Measurements from ENCODE around the gene CDK17. TPM values are rescaled to one million over a fixed set of nuclear protein-coding genes. Genes with fewer than 3 reads are reported as not detected.
"Not testable (repeated sequence)": the region's sequence is repeated elsewhere in the genome, so short reads cannot be mapped to it uniquely, and the experiment has no call there.

Gene CDK17
- total and polyA plus RNA-seq, 2 donors = 16.7 to 127 TPM

DNA sequence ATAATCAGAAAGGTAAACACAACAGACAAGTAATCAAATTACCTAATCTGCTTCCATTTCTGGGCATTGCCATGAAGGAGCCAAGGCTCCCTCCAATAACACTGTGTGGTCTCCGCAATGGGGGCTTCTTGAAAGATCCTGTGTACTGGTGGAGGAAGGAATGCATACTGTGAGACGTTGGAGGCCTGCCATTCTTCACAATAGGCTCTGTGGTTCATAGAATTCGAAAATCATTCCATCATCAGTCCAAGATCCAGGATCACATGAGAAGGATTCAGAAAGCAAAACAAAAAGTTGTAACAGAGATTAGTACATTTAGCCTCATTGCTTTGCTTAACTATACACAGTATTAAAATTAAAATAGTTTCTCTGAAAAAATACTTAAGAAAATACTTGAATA is 76.3 kb downstream of the CDK17 start:
- 74% methylated on average over 3 of the region's 3 CpGs for WGBS

DNA sequence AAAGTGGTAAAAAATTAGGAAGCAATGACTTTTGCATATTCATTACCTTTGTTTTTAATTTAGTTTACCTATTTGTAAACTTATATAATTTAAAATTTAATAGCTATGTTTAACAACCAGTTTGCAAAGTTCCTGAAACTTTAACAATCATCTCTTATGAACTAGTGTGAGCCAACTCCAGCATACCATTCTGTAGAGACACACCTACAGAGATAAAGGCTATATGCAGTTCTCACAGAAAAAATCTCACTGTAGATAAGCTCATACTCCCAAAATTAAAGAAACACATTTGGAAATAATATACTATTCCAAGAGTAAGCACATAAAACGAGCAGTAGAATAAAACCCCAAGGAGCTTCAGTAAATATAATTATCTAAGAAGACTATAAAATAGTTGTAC is 77.5 kb downstream of the CDK17 start:
- no peak overlapping the region for H3K27ac ChIP-seq (ENCODE audit: low read depth)
- H3K4me1 ChIP-seq (ENCODE audit: insufficient read depth) = no peaks in the 10 kb centered on the region
- no peaks in the 10 kb centered on the region for H3K36me3 ChIP-seq (ENCODE audit: insufficient read depth)
- 76% methylated on average over 1 of the region's 1 CpG for WGBS
- no peak overlapping the region for H3K4me3 ChIP-seq (ENCODE audit: low read depth, low read length)
- DNase-seq (ENCODE audit: extremely low spot score) = no peak

More for the DNA sequence above, 76.3 kb downstream of the CDK17 start:
- Histone ChIP-seq H3K27ac (ENCODE audit: low read depth) (no peak overlapping the region), H3K4me1 (ENCODE audit: insufficient read depth) (no peaks in the 10 kb centered on the region), H3K4me3 (ENCODE audit: low read depth, low read length) (no peak overlapping the region), H3K36me3 (ENCODE audit: insufficient read depth) (no peaks in the 10 kb centered on the region)
- DNase-seq (ENCODE audit: extremely low spot score) = no peak

DNA sequence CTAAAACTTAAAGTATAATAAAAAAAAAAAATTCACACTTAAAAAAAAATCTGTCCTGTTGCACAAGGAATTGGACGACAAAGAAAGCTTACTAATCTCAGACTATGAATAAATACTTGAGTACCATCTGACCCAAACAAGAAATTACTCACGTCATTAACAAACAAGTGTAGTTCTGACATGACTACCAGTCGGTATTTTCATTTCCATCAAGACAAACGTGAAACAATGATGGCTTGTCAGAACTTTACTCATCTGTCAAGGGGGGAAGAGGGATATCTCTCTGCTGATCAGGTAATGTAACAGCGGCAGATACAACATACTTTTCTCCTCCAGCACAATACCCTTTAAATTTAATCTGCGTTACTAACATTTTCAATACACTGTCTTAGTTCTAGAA is 78.3 kb downstream of the CDK17 start:
- H3K4me3 ChIP-seq (ENCODE audit: low read depth, low read length) = no peak overlapping the region
- no peak overlapping the region for H3K27ac ChIP-seq (ENCODE audit: low read depth)
- no peaks in the 10 kb centered on the region for H3K36me3 ChIP-seq (ENCODE audit: insufficient read depth)
- no peaks in the 10 kb centered on the region for H3K4me1 ChIP-seq (ENCODE audit: insufficient read depth)
- 91% methylated on average over 6 of the region's 6 CpGs for whole genome bisulfite sequencing
- DNase-seq (ENCODE audit: extremely low spot score) = no peak

DNA sequence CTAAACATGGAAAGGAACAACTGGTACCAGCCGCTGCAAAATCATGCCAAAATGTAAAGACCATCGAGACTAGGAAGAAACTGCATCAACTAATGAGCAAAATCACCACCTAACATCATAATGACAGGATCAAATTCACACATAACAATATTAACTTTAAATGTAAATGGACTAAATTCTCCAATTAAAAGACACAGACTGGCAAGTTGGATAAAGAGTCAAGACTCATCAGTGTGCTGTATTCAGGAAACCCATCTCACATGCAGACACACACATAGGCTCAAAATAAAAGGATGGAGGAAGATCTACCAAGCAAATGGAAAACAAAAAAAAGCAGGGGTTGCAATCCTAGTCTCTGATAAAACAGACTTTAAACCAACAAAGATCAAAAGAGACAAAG is 82.4 kb downstream of the CDK17 start:
- not testable (repeated sequence) for H3K27ac ChIP-seq (ENCODE audit: low read depth); DNase-seq (ENCODE audit: extremely low spot score); H3K36me3 ChIP-seq (ENCODE audit: insufficient read depth); H3K4me1 ChIP-seq (ENCODE audit: insufficient read depth); H3K4me3 ChIP-seq (ENCODE audit: low read depth, low read length)
- WGBS = 89% methylated on average over 2 of the region's 2 CpGs

DNA sequence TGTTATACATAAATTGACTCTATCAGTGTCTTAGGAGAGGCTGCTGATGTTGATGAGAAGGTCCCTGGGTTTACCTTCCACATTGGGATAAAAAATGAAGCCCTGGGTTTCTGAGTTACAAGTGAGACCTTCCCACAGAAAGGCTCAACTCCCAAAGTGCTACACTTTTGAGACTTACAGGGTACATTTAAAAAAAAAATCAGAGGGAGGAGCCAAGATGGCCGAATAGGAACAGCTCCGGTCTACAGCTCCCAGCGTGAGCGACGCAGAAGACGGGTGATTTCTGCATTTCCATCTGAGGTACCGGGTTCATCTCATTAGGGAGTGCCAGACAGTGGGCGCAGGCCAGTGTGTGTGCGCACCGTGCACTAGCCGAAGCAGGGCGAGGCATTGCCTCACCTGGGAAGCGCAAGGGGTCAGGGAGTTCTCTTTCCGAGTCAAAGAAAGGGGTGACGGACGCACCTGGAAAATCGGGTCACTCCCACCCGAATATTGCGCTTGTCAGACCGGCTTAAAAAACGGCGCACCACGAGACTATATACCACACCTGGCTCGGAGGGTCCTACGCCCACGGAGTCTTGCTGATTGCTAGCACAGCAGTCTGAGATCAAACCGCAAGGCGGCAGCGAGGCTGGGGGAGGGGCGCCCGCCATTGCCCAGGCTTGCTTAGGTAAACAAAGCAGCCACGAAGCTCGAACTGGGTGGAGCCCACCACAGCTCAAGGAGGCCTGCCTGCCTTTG is 84.3 kb downstream of the CDK17 start:
- not testable (repeated sequence) for H3K4me3 ChIP-seq (ENCODE audit: low read depth, low read length); DNase-seq (ENCODE audit: extremely low spot score); H3K36me3 ChIP-seq (ENCODE audit: insufficient read depth); H3K4me1 ChIP-seq (ENCODE audit: insufficient read depth)
- 76% methylated on average over 32 of the region's 33 CpGs for WGBS
- peak overlapping the region; percentile 24 for H3K27ac ChIP-seq (ENCODE audit: low read depth)

DNA sequence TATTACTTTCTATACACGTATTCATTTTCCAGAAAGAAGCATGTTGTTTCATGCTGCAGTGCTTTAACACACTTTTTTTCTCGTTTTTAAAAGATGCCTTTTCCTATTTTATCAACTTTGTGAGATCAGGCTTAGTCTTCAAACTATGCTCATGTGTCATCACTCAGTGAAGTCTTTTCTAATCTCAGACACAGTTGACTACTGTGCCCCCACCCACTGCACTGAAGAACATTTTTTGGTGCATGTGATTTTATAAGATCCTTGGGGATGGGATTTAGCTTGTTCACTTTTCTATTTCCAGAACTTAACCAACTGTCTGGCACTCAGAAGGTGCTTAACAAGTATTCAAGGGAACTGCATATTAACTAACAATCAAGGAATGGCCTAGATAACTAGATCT is 85.5 kb downstream of the CDK17 start:
- no peaks in the 10 kb centered on the region for H3K36me3 ChIP-seq (ENCODE audit: insufficient read depth)
- H3K27ac ChIP-seq (ENCODE audit: low read depth) = no peak overlapping the region
- WGBS = 48% methylated on average over 2 of the region's 2 CpGs

DNA sequence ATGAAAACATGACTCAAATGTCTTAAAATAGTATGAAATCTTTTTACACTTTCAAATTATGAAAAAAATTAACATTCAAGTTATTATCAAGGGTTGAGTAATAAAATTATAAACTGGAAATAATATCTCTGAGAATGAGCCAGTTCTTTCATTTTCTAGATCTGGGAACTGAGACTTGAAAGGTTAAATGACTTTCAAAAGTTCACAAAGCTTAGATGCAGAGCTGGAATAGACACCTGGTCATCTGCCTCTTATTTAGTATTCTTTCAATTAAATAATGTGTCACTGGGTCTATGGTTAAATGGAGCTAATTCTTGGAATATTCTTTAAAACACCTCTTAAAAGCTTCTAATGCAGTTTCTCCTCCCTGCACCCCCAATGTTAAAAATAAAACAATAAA is 86.6 kb downstream of the CDK17 start:
- no peaks in the 10 kb centered on the region for H3K4me1 ChIP-seq (ENCODE audit: insufficient read depth)
- no peak for DNase-seq (ENCODE audit: extremely low spot score)
- H3K36me3 ChIP-seq (ENCODE audit: insufficient read depth) = no peaks in the 10 kb centered on the region
- H3K27ac ChIP-seq (ENCODE audit: low read depth) = no peak overlapping the region
- no peak overlapping the region for H3K4me3 ChIP-seq (ENCODE audit: low read depth, low read length)

More for the DNA sequence above, 85.5 kb downstream of the CDK17 start:
- no peak overlapping the region for H3K4me3 ChIP-seq (ENCODE audit: low read depth, low read length)
- DNase-seq (ENCODE audit: extremely low spot score) = no peak
- H3K4me1 ChIP-seq (ENCODE audit: insufficient read depth) = no peaks in the 10 kb centered on the region

DNA sequence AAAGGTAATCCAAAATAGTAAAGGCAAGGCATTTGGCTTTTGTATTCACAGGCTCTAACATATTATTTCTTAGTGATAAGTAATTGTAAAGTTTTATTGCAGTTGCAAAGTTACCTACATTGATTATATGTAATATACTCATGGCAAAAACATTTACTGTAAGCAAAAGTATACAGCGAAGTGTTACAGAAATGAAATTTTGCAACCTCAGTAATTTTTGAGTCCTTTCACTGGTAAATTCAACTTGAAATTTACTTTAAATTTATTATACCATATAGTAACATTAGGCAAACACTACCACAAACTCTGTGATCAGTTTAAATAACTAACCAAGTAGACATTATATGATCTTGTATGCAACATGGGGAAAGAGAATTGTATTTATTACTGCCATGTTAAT is 89.0 kb downstream of the CDK17 start:
- no peak for DNase-seq (ENCODE audit: extremely low spot score)
- WGBS = 100% methylated on average over 1 of the region's 1 CpG
- Histone ChIP-seq H3K36me3 (ENCODE audit: insufficient read depth) (no peaks in the 10 kb centered on the region), H3K4me3 (ENCODE audit: low read depth, low read length) (no peak overlapping the region), H3K27ac (ENCODE audit: low read depth) (no peak overlapping the region), H3K4me1 (ENCODE audit: insufficient read depth) (no peaks in the 10 kb centered on the region)

DNA sequence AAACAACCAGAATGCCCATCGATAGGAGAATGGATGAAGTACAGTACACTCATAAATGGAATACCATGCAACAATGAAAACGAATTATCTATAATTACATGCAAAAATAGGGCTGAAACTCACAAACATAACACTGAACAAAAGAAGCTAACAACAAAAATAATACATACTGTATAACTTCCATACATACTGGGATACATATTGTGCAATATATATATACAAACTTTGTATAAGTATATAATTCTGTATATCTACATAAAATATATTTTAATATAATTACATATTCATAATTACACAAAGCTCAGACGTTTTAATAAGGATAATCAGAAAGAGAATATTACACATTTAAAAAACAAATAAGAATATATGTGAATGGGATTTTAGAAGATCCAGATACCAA is 90.2 kb downstream of the CDK17 start:
- H3K4me1 ChIP-seq (ENCODE audit: insufficient read depth) = no peaks in the 10 kb centered on the region
- DNase-seq (ENCODE audit: extremely low spot score) = no peak
- no peak overlapping the region for H3K27ac ChIP-seq (ENCODE audit: low read depth)
- 93% methylated on average over 3 of the region's 3 CpGs for WGBS
- H3K36me3 ChIP-seq (ENCODE audit: insufficient read depth) = no peaks in the 10 kb centered on the region
- no peak overlapping the region for H3K4me3 ChIP-seq (ENCODE audit: low read depth, low read length)

DNA sequence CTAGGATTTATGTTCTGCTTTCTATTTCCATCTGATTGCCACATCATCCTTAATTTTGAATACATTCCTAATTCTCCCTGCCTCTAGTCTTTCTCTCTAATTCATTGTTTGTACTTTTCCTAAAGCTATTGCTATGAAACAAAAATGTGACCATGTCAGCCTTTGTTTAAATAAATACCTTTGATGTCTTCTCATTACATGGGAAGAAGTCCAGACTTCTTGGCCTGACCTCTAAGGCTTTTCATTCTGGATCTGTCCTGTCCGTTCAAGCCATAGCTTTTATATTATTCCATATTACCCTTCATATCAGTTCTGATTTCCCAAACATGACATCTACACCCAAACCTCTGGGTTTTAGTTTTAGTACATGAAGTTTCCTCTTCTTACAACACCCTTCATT is 91.4 kb downstream of the CDK17 start:
- no peak for DNase-seq (ENCODE audit: extremely low spot score)
- H3K4me1 ChIP-seq (ENCODE audit: insufficient read depth) = no peaks in the 10 kb centered on the region
- no peak overlapping the region for H3K27ac ChIP-seq (ENCODE audit: low read depth)
- no peak overlapping the region for H3K4me3 ChIP-seq (ENCODE audit: low read depth, low read length)
- WGBS = 43% methylated on average over 1 of the region's 1 CpG
- no peaks in the 10 kb centered on the region for H3K36me3 ChIP-seq (ENCODE audit: insufficient read depth)

DNA sequence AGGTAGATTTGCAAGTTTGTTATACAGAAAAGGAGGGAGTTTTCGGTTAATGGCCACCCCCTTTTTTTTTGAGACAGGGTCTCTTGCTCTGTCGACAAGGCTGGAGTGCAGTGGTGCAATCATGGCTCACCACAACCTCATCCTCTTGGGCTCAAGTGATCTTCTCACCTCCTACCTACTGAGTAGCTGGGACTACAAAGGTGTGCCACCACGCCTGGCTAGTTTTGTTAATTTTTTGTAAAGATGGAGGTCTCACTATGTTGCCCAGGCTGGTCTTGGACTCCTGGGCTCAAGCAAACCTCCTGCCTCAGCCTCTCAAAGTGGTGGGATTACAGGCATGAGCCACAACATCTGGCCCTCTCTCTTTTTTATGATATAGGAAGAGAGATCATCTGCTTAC is 94.6 kb downstream of the CDK17 start:
- H3K36me3 ChIP-seq (ENCODE audit: insufficient read depth) = no peaks in the 10 kb centered on the region
- H3K4me3 ChIP-seq (ENCODE audit: low read depth, low read length) = no peak overlapping the region
- H3K4me1 ChIP-seq (ENCODE audit: insufficient read depth) = no peaks in the 10 kb centered on the region
- DNase-seq (ENCODE audit: extremely low spot score) = no peak
- H3K27ac ChIP-seq (ENCODE audit: low read depth) = no peak overlapping the region
- WGBS = 96% methylated on average over 3 of the region's 3 CpGs

DNA sequence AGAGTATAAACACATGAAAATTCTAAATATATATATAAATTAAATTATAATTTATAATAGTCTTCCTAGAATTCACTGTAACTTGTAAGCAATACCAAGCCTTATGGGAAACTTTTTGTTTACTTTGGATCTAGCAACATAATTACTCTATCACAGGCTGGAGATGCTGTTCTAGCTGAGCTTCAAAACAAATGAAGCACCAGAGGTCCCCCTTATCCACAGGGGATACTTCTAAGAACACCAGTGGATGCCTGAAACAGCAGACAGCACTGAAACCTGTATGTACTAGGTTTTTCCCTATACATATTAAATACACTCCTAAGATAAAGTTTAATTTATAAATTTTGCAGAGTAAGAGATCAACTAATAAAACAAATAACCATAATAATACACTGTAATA is 96.6 kb downstream of the CDK17 start:
- Histone ChIP-seq H3K27ac (ENCODE audit: low read depth) (no peak overlapping the region), H3K36me3 (ENCODE audit: insufficient read depth) (no peaks in the 10 kb centered on the region), H3K4me3 (ENCODE audit: low read depth, low read length) (no peak overlapping the region), H3K4me1 (ENCODE audit: insufficient read depth) (no peaks in the 10 kb centered on the region)
- no peak for DNase-seq (ENCODE audit: extremely low spot score)

DNA sequence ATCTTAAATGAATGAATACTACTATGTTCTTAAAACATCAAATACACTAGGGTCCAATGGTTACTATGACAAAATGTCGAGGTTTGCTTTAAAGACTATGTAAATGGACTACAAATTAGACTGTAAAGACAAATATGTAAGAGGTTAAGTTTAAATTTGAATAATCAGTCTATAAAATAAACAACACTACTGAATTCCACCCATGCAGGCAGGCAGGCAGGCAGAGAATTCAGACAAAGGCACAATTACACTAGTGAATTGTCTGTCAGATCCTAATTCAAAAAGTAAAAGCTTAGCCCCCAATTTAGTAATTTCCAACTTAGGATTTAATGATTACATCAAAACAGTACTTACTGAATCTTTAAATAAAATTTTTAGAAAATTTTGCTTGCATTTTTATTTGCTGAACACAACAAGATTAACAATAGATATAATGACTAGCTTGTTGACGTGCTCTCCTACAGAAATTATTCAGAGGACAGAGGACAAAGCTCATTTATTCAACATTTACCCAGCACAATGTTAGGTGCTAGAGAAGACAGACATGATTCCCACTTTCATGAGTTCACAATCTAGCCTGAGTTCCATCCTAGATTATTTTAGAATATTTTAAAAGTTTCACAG is 97.4 kb downstream of the CDK17 start:
- H3K4me1 ChIP-seq (ENCODE audit: insufficient read depth) = no peaks in the 10 kb centered on the region
- no peaks in the 10 kb centered on the region for H3K36me3 ChIP-seq (ENCODE audit: insufficient read depth)
- DNase-seq (ENCODE audit: extremely low spot score) = no peak
- 80% methylated on average over 2 of the region's 2 CpGs for WGBS
- no peak overlapping the region for H3K27ac ChIP-seq (ENCODE audit: low read depth)
- H3K4me3 ChIP-seq (ENCODE audit: low read depth, low read length) = no peak overlapping the region

DNA sequence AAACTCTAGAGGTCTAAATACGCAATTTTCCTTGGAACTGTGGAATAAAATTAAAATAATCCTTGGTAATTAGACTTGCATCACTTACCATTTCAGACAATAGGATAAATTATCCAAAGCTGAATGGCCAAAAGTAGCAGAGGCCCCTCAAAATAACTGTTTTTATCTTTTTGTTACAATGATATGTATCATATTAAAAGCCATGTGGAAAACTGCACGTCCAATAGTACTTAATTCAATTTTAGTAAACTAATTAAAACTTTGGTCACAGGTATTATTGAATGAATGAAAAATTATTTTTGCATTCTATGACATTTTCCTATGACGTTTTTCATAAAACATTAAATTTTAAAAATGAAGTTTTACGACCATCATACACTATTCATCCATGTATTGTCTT is 98.5 kb downstream of the CDK17 start:
- H3K4me1 ChIP-seq (ENCODE audit: insufficient read depth) = no peaks in the 10 kb centered on the region
- no peak for DNase-seq (ENCODE audit: extremely low spot score)
- H3K4me3 ChIP-seq (ENCODE audit: low read depth, low read length) = no peak overlapping the region
- WGBS = 95% methylated on average over 4 of the region's 4 CpGs
- no peaks in the 10 kb centered on the region for H3K36me3 ChIP-seq (ENCODE audit: insufficient read depth)
- no peak overlapping the region for H3K27ac ChIP-seq (ENCODE audit: low read depth)
